T-helper 9 cell (primary cell): ENCODE data around the gene ATG10.
"Not testable (repeated sequence)": the region's sequence is repeated elsewhere in the genome, so short reads cannot be mapped to it uniquely, and the experiment has no call there.

Experiments used
- DNase-seq: peaks from one replicate; pipeline ENCODE4 v3.0.0-alpha.2; 2020

The ATG10 gene

DNA sequence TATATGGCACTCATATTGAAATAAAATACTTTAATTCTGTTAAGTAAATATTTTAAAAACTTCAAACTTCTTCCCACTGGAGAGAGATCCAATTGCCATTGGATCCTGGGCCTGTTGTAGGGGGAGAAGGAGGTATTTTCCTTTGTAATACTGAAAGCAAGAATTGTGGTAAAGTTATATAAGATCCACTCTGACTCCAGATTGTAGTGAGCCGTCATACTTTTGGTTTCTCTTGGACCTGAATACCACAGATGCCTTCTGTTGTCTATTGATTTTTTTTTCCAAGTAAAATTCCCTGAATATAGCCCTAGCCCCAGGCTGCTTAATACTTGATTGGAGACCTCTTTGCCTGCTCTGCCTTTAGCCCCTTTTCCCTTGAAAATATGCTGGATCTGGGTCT, 86.9 kb downstream of the ATG10 start:
- no peak for DNase-seq

DNA sequence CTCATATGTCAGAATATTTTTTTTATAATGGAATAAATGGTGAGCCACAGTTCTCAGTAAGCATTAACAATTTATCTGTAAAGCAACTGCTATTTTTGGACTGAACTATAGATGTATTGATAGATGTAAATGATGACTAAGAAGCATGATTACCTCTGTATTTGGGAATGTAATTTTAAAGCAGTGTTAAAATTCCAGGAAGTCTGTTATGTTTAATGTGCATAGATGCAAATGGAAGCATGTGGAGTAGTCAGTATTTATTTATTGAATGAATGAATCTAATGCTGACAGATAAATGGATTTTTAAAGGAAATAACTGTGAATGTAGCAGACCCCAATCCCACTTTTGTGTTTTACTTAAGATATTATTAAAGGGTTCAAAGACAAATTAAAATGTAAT, 95.0 kb downstream of the ATG10 start:
- DNase-seq, result no peak

DNA sequence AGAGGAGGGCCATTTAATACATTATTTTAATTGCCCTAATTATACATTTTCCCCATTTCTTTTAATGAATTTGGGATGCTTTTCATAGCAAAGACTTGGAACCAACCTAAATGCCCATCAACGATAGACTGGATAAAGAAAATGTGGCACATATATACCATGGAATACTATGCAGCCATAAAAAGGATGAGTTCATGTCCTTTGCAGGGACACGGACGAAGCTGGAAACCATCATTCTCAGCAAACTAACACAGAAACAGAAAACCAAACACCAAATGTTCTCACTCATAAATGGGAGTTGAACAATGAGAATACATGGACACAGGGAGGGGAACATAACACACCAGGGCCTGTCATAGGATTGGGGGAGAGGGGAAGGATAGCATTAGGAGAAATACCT, 96.2 kb downstream of the ATG10 start:
- DNase-seq, result not testable (repeated sequence)

DNA sequence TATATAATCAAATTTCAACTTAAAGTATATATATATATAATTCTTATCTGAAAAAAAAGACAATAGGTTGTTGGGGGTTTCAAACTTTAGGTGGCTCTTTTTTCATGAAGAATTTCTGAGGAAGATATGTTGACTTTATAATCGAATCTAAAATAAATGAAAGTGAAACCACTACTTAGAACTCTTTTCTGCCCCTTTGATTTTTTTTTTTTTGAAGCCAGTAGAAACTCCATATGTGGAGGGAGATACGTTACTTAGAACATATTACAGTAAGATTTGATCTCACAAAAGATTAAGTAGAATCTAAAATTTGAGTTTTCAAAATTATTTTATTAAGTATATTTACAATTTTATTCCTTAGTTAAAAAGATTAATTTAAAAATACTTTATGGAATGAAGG, 96.9 kb downstream of the ATG10 start:
- no peak for DNase-seq

DNA sequence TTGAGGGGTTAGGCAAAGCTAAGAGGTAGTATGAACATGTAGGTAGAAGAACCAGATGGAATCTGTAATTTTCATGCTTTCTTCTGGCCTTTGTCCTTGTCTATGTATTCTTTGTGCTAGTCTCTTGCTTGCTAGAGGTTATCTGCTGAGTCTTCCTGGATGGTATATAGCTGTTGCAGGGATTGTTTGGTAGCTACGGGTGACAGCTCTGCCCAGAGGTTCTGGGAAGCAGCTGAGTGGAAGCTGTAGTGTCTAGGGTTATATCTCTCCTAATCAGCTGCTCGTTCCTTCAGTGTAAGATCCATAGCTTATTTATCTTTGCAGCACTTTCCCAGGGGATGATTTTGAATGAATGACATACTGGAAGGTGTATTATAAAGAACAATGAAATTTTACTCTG, 100.3 kb downstream of the ATG10 start:
- no peak for DNase-seq

DNA sequence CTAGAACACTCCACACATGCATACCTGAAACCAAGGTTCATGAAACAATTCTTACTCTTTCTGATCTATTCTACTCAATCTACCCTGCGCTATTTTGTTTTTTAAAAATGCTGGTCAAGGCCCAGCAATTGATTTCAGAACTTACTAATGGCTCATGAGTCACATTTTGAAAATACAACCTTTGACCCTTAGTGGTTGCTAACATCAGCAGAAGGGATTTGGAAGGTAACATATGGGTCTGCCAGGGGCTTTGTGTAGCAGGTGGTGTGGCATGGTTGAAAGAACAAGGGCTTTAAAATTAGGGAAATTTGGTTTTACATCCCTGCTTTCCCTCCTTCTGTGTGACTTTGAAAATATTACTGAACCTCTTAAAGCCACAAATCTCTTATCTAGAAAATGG, 101.4 kb downstream of the ATG10 start:
- DNase-seq, result no peak

DNA sequence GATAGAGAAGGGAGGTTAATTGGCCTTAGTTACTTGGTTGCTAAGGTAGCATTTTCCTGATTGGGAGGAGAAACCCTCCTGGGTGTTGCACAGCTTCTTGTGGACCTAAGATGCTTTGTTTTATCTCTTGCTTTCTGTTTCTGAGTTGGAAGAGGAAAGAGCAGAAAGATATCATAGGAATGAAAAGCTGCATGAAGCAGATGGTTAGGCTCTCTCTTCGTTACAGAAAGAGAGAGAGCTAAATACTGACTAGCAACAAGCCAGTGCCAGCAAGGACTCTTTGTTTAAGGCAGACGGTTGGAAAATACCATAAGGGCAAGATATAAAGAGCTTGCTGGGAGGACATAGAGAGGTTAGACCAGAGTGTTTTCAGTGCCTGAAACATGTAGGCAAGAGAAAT, 103.1 kb downstream of the ATG10 start:
- no peak for DNase-seq

DNA sequence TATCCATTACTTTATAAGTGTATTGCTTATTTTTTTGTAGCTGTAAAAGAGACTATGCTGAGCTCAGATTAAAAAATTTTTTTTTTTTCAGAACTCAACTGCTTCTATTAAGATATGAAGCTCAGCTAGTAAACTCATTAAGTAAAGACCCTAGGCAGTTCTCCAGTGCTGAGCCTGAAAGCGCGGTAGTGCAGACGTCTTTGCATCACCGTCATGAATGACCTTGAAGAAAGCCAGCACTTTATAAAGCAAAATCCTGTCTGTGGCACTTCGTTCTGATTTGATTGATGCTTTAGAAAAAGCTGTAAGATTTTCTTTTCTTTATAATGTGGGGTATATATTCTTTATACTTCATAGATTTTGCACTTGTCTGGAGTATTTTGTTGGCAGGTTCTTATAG, 105.7 kb downstream of the ATG10 start:
- no peak for DNase-seq

DNA sequence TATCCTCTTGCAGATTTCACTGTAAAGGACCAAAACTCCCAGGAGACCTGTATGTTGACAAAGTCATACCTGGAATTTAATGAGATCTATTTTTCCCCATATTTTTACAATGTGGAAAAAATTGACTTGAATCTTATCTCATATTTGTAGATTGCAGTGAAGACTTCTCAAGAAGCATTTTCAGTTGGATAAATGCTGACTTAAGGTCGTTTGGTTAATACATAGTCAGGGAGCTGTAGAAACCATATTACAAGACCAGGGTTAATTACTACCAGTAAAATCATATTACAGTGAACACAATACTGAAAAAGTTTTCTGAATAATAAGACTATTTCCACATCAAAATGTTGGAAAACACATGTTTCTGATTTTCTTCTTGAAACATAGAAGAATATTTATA, 119.8 kb downstream of the ATG10 start:
- DNase-seq, result no peak

DNA sequence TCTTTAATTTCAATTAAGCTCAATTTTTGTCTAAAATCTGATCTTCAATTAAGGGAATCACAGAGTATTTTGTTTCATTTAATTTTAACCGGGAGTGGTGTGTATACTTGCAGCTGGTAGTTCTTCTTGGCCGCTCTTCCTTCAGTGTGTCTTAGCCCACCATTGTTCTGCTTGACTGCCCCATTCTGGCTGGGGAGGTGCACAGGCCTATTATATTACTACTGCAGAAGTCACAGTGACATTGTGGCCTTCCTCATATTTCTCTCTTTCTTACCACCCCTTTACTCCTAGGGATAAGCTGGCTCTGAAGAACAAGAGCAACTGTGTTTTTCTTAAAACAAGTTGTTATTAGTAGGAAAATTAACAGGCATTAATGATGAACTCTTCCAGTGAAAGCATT, 123.7 kb downstream of the ATG10 start:
- DNase-seq, result no peak

DNA sequence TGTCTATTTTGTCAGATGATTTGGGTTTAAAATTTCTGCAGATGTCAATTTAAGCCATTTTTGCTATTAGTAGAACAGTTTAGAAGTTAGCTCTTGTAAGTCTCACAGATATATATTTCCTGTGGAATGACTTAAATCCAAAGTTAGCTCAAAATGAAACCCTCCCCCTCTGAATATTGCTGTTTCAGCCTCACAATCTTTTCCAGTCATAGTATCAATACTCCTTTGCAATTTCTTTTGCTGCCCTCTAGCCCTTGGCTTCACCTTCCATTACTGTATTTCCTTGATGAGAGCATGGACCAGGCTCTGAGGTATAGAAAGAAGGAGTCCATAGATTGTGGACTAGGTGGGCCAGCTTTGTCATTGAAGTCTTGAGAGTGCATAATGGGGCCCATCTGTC, 124.4 kb downstream of the ATG10 start:
- DNase-seq, result no peak

DNA sequence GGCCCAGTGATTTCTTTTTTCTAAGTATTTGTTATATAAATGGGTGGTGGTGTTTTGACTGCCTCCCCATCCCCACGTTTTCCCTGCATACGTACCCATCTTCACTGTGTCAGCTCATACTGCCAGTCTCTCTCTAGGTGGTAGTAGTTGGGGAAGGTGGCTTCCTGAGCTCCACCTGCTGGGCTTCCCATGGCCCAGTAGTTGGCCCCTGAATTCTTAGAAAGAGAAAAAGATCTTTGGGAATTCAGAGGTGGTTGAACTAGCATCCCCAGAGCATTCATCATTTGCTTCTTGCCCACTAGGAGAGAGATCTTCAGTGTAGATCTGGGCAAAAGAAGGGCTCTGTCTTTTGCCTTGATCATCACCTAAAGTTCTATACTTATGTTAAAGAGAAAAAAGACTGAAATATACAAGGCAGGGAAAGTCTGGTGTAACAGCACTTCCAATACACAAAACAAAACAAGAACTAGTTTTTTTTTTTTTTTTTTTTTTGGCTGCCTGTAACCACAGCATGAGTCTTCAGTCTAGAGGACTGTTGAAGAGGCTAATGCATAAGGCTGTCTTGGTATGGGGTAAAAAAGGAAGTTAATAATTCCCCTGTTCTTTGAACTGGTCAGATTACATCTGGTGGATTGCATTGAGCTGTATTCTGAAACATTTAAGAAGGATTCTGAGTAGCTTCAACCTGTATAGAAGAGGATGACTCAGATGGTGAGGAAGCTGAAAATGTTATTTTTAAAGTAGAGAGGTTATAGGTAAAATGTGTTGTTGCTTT, 128.7 kb downstream of the ATG10 start:
- no peak for DNase-seq

DNA sequence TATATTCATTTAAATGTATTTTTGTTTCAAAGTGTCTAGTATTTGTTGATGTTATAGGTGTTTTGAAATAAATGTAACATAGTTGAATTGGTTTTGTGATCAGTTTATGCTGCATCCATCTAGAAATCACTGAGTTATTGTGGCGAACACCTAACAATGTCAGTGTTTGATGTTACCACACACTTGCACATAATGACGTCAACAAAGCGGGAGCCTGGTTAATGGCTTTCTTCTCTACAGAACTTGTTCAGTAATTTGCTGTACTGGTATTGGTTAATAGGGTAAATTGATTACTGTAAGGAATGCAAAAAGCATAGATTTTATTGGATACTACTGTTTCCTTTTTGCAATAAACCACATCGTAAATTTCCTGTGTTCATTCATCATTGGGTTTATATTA, 133.0 kb downstream of the ATG10 start:
- no peak for DNase-seq

DNA sequence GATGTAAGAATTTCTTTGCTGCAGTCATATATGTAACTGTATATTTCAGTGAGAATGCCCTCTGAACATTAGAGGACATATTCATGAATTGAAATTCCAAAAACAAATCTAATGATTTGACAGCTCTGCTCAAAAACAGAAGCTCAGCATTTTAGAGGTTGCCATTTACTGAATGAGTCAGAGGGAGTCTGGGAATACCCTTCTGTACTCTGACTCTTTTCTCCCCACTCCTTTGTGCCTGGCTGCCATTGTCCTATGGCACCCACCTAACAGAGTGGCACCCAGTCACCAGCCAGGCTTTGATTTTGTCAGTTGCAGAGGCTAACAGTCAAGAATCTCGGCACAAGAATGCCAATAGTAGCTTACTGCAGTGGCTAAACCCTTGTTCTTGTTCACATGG, 133.6 kb downstream of the ATG10 start:
- DNase-seq, result no peak

DNA sequence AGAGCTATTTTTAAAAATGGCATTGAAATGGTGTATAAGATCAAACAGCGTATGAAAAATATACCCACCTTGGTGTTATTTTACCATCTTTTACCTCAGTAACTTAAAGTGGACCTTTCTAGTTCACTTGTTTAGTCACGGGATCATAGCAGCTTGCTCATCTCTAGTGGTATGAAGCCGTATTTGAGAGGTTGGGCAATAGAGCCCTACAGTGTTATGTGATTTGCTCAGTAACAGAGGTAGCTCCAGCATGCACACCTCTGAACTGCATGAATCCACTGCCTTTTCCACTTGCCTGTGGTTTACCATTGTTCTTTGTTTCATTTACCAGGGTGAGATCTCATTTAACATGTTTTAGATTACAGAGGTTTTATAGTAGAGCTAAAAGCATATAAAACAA, 134.4 kb downstream of the ATG10 start:
- DNase-seq, result no peak

DNA sequence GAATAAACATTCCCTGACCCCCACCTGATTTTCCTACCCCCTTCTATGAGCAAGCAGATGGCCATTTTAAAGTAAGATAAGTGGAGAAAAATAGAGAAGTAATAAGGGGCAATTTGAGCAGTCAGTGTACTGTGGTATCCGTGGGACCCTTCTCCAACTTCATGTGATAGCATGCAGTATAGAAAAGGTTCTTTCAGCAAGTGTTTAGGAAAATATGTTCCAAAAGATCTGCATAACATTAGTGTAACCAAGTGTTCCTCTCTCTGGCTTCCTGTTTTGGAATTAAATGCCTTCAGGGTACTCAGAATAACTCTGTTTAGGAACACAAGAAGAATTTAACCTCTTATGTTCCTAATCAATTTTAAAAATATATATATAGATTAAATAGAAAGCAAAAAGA, 134.9 kb downstream of the ATG10 start:
- no peak for DNase-seq

DNA sequence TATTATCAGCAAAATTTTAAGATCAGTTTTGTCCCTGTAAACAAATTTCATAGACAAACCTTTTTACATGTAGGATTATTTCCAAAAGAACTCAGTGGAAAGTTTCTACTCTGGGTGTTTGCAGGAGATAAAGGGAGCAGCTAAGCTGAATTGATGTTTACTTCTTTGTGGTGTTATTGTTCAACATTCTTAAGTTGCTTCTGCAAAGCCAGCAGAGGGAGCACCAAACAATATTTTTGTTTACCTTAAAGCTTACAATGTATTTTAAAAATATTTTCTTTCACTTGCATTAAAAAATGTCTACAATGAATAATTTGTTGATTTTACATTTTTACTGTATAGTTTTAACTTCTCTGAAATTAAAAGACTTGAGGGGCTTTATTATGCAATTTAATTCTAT, 135.4 kb downstream of the ATG10 start:
- DNase-seq, result no peak

DNA sequence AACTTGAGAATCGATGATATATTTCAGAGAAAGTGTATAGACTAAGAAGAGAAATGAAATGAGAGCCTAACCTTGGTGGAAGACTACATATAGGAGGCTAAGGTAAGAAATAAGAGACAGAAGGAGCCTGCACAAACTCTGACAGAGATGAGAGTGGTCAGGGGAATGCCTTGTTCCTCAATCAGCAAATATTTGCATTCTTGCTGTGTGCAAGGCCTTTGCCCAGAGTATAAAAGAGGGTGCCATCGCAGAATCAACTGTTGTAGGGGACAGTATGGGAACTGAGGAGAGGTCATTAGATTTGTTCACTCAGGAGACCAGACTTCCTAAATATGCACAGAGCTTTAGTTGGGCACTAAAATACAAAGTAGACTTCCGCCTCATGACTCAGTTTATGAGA, 137.2 kb downstream of the ATG10 start:
- DNase-seq, result no peak

DNA sequence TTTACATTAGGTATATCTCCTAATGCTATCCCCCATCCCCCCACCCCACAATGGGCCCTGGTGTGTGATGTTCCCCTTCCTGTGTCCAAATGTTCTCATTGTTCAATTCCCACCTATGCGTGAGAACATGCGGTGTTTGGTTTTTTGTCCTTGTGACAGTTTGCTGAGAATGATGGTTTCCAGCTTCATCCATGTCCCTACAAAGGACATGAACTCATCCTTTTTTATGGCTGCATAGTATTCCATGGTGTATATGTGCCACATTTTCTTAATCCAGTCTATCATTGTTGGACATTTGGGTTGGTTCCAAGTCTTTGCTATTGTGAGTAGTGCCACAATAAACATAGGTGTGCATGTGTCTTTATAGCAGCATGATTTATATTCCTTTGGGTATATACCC, 138.1 kb downstream of the ATG10 start:
- DNase-seq, result not testable (repeated sequence)

DNA sequence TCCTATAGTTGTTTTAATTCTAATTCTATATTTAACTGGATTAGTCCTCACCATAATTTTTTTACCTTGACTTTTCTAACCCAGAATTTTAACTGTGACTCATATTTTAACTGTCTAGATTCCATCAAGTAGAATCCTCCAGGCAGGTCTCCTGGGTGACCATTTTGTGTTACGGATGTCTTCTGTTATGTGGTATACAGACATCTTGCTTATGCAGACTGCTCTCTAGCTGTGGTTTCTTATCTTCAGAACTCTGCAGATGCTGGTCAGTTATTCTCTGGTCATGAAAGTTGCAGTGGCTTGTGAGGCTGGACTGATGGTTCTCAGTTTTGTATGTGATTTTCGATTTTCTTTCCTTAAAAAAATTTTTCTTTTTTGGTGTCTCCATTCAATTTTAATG, 139.4 kb downstream of the ATG10 start:
- no peak for DNase-seq

DNA sequence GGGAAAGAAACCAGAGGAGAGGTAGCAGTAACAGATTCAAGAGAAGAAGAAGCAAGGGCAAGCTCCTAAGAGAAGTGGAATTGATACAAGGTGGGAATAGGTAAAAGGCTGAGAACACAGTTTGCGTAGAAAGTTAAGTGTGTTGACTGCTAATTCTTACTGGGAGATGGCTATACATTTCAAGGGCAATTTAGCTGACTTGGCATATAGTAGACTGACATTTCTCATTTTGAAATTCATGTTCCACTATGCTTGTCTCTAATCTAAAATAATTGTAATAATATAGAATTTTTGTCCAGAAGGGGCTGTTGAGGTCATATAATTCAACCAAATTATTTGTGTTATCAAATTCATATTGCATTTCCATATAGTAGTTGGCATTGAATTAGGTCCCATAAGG, 144.0 kb downstream of the ATG10 start:
- DNase-seq, result no peak

DNA sequence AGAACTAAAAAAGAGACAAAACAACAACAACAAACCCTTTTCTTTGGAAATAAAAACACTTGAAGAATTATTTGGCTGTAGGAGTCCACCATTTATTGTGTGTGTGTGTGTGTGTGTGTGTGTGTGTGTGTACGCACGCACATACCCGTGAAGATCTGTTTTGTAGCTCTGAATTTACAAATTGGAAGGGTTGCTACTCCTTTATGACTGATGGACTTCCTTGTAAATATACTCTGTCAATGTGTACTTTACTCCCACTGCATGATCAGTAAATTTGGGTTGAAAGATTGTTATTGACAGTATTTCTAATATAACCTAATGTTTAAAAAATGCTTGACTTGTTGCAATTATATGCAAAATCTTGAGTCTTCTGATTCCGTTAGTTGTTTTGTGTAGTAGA, 148.1 kb downstream of the ATG10 start:
- DNase-seq, result no peak

DNA sequence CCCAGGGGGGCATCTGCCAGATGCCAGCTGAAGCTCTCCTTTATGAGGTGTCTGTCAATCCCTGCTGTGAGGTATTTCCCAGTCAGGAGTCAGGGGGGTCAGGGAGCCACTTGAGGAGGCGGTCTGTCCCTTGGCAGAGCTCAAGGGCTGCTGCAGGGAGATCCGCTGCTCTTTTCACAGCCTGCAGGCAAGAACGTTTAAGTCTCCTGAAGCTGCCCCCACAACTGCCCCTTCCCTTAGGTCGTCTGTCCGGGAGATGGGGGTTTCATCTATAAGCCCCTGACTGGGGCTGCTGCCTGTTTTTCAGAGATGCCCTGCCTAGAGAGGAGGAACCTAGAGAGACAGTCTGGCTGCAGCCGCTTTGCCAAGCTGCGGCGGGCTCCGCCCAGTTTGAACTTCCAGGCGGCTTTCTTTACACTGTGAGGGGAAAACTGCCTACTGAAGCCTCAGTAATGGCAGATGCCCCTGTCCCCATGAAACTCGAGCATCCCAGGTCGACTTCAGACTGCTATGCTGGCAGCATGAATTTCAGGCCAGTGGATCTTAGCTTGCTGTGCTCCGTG, 158.0 kb downstream of the ATG10 start:
- no peak for DNase-seq

DNA sequence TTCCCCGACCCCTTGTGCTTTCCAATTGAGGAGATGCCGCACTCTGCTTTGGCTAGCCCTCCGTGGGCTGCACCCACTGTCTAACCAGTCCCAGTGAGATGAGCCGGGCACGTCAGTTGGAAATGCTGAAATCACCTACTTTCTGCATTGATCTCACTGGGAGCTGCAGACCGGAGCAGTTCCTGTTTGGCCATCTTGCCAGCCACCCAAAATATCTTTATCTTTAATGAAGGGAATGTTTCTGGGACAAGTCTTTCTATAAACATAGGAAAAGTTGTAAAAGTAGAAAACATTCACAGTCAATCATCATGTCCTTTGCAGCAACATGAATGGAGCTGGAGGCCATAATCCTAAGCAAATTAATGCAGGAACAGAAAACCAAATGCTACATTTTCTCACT, 158.8 kb downstream of the ATG10 start:
- DNase-seq, result no peak

DNA sequence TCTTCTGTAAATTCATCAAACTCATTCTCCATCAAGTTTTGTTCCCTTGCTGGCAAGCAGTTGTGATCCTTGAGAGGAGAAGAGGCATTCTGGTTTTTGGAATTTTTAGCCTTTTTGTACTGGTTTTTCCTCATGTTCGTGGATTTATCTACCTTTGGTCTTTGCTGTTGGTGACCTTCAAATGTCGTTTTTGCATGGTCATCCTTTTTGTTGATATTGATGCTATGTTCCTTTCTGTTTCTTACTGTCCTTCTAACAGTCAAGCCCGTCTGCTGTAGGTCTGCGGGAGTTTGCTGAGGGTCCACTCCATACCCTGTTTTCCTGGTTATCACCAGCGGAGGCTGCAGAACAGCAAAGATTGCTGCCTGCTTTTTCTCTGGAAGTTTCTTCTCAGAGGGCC, 165.4 kb downstream of the ATG10 start:
- DNase-seq, result no peak
